Endothelial cell of umbilical vein (primary cell): ENCODE results near the gene TDRD9.

Experiments
- CTCF ChIP-seq, 2 donors: IDR thresholded peaks; 1 replicate in 1 of 2; 2 replicates in 1 of 2; pipeline ENCODE4 v1.5.1; 2011; ENCODE audit warnings: low read length in 2 of 2, mild to moderate bottlenecking in 2 of 2, moderate library complexity in 2 of 2, control low read depth in 1 of 2, inconsistent platforms in 1 of 2, low read depth in 1 of 2; ENCODE audit not compliant: insufficient read depth in 1 of 2; ENCODE audit errors: extremely low read depth in 1 of 2
- EZH2 ChIP-seq: IDR thresholded peaks from 2 replicates; pipeline ENCODE4 v1.6.1; 2012; ENCODE audit warnings: borderline replicate concordance, low read depth, mild to moderate bottlenecking, moderate library complexity, low read length, inconsistent platforms; ENCODE audit not compliant: severe bottlenecking
- JUN ChIP-seq: IDR thresholded peaks from 2 replicates; pipeline ENCODE4 v1.6.1; 2011; ENCODE audit warnings: borderline replicate concordance, low read depth; ENCODE audit not compliant: insufficient read length, insufficient read depth
- MYC ChIP-seq: IDR thresholded peaks from one replicate; pipeline ENCODE4 v1.6.1; 2011; ENCODE audit warnings: mild to moderate bottlenecking, low read depth, low read length
- POLR2A ChIP-seq: IDR thresholded peaks from 2 replicates; pipeline ENCODE4 v1.6.1; 2012; ENCODE audit warnings: low read depth, mild to moderate bottlenecking, control low read depth, low read length
- POLR2AphosphoS5 ChIP-seq: IDR thresholded peaks from 2 replicates; pipeline ENCODE4 v1.6.1; 2012; ENCODE audit warnings: low read depth, mild to moderate bottlenecking, control low read depth, low read length, moderate library complexity; ENCODE audit not compliant: insufficient read depth
- TF ChIP-seq, protein P1 (sequence below): IDR thresholded peaks from 2 replicates; pipeline ENCODE4 v1.6.1; 2011; ENCODE audit not compliant: insufficient read depth, insufficient read length

DNA sequence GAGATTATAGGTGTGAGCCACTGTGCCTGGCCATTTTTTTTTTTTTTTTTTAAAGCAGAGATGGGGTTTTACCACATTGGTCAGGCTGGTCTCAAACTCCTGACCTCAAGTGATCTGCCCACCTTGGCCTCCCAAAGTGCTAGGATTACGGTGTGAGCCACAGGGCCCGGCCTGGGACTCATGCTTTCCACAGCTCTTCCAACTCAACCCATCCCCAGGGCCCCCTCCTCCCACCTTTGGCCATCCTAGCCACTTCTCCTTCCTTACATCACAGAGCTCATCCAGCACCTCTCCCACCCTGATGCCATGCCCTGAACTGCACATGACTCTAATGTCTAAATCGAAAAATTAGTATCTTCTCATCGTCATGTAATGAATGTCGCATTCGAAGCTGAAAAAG, 12.6 kb upstream of the TDRD9 start:
- no peak for TF ChIP-seq CTCF (IDR thresholded peaks at IDR 0.05; ENCODE audit: extremely low read depth in 1 of 2, insufficient read depth in 1 of 2, low read depth in 1 of 2, low read length in 2 of 2)
- no peak for TF ChIP-seq POLR2A
- TF ChIP-seq JUN: no peak
- TF ChIP-seq EZH2: no peak
- no peak for TF ChIP-seq POLR2AphosphoS5
- TF ChIP-seq, protein P1, sequence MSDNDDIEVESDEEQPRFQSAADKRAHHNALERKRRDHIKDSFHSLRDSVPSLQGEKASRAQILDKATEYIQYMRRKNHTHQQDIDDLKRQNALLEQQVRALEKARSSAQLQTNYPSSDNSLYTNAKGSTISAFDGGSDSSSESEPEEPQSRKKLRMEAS: no peak
- no peak for TF ChIP-seq MYC
